Testis (tissue), 2 donors: ENCODE measurements around the gene BAZ1B.

Source experiments
- POLR2A ChIP-seq: fragments of 450-650 bp; IDR thresholded peaks from one replicate; pipeline ENCODE4 v1.6.1; 2017; ENCODE audit warnings: antibody characterized with exemption, mild to moderate bottlenecking, moderate library complexity
- TF ChIP-seq, protein P1 (sequence below), 3 experiments: fragments of 450-650 bp in 2 of 3; fragments of 200-600 bp in 1 of 3; sonication (generic) in 1 of 3; IDR thresholded peaks; one replicate each; pipeline ENCODE4 v1.5.1; 2016 to 2019; ENCODE audit warnings: antibody characterized with exemption in 3 of 3, mild to moderate bottlenecking in 2 of 3, moderate library complexity in 1 of 3

DNA sequence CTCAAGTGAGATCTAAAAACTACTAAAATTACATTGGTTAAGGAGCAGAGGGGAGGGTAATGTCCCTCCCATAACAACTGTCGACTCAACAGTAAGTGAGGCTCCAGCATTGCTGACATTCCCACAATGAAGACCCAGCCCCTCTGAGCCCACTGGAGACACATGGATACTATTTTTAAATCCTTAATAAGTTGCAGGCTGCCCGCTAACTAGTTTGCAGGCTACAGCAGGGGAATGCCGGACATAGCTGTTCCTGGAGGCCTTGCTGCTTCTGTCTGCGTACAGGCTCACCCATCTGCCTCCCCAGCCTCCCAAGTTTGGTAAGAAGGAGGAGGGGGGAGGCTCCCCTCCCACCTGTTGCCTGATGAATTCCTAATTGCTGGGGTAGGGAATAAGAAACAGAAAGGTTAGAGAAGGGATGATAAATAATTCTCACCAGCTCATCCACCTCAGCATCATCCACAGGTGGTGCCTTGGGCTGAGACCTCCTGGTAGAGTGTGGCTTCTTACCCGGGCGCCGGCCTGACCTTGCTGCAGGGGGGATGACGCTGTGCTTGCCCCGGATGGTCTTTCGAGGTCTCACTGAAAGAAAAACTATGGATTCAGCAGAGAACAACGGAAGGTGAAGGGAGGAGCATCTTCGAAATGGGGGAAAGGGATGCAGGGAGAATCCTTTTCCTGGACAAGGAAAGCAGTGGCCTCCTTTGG lies 78.4 kb downstream of the BAZ1B start:
- TF ChIP-seq, protein P1, sequence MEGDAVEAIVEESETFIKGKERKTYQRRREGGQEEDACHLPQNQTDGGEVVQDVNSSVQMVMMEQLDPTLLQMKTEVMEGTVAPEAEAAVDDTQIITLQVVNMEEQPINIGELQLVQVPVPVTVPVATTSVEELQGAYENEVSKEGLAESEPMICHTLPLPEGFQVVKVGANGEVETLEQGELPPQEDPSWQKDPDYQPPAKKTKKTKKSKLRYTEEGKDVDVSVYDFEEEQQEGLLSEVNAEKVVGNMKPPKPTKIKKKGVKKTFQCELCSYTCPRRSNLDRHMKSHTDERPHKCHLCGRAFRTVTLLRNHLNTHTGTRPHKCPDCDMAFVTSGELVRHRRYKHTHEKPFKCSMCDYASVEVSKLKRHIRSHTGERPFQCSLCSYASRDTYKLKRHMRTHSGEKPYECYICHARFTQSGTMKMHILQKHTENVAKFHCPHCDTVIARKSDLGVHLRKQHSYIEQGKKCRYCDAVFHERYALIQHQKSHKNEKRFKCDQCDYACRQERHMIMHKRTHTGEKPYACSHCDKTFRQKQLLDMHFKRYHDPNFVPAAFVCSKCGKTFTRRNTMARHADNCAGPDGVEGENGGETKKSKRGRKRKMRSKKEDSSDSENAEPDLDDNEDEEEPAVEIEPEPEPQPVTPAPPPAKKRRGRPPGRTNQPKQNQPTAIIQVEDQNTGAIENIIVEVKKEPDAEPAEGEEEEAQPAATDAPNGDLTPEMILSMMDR (IDR thresholded peaks at IDR 0.05): no peak
- TF ChIP-seq POLR2A: no peak
